ENCODE results near the gene MACROD1. TPM values are rescaled to one million over a fixed set of nuclear protein-coding genes. Genes with fewer than 3 reads are reported as not detected.

MACROD1 gene
- total and polyA plus RNA-seq, 9 of the 15 experiments (the other 6 are each of a cell fraction or from before 2014, with no cell fraction given) = 1.1 to 60.0 (median 26.4) TPM

GRCh38 chr11:64203421-64204079 is 37.6 kb upstream of the MACROD1 start:
- in situ Hi-C loops (cut with MboI) = no loop called here

GRCh38 chr11:64202992-64203391 is 37.1 kb upstream of the MACROD1 start:
- BruUV-seq (replicated peaks) = no TSS peak
- Histone ChIP-seq H3K36me3 (ENCODE audit: control insufficient read depth, insufficient read depth, low read length) (peaks cover 86% of the 10 kb centered on the region), H3K9me3 (replicated peaks; ENCODE audit: control insufficient read depth, insufficient read depth, low read depth, low read length) (no peaks in the 10 kb centered on the region), H3K9ac (ENCODE audit: insufficient read depth in 1 of 2, low read depth in 2 of 2, low read length in 2 of 2) (0 out of 4 replicates have a peak overlapping the region, but pooled peaks of 1 of the 2 experiments have one; percentile 20), H3K4me3 (no peak overlapping the region), H3K9me1 (ENCODE audit: control insufficient read depth, insufficient read depth, low read length) (no peaks in the 10 kb centered on the region), H3K4me1 (replicated peaks in 1 of 2; ENCODE audit: control insufficient read depth in 2 of 2, insufficient read depth in 2 of 2, low read length in 2 of 2) (peaks cover 24 to 45% of the 10 kb centered on the region in 2 experiments; a peak in 4 of 5 replicates), H3K27me3 (ENCODE audit: control insufficient read depth in 2 of 2, insufficient read depth in 2 of 2, low read length in 2 of 2) (no peaks in the 10 kb centered on the region), H3K27ac (ENCODE audit: extremely low read depth, low read depth, low read length) (no peak overlapping the region), H3K4me2 (ENCODE audit: insufficient read depth, low read length) (no peak overlapping the region), H3K79me2 (ENCODE audit: control insufficient read depth, insufficient read depth, low read length) (peaks cover 24% of the 10 kb centered on the region), H4K20me1 (replicated peaks; ENCODE audit: control insufficient read depth, insufficient read depth, low read length) (no peaks in the 10 kb centered on the region; the same call in 1 of the 2 replicates), H2AFZ (ENCODE audit: low read depth, low read length) (no peak overlapping the region)
- ChIA-PET CTCF (ENCODE audit: low intra/inter-chr PET ratio) (no interaction called here), POLR2A (interaction anchor here (0.7 to 8.2 kb wide), 3 partner anchors 10 to 119 kb away, joined by 3 to 68 read pairs (median 3); partner anchors contain the start of genes CATSPERZ and ESRRA)
- DNase-seq (ENCODE audit: extremely low read depth in 1 of 4, low spot score in 3 of 4) = no peak
- 88% methylated on average over 9 of the region's 9 CpGs for WGBS (ENCODE audit: insufficient coverage, low coverage, missing lambda C conversion rate)
- TF ChIP-seq ZBTB11 (CRISPR knock-in tag; IDR thresholded peaks at IDR 0.05) (no peak), ZBTB33 (CRISPR knock-in tag; IDR thresholded peaks at IDR 0.05) (peak; percentile 89)
- no peak for ATAC-seq
- in situ Hi-C loops (cut with MboI) (no loop called here), intact Hi-C loops (cut with micrococcal nuclease) (no loop called here)
- FAIRE-seq = no peak

More at GRCh38 chr11:64203421-64204079, 37.6 kb upstream of the MACROD1 start:
- Histone ChIP-seq H4K20me1 (replicated peaks; ENCODE audit: control insufficient read depth, insufficient read depth, low read length) (no peaks in the 10 kb centered on the region; the same call in 1 of the 2 replicates), H2AFZ (ENCODE audit: low read depth, low read length) (no peak overlapping the region), H3K27me3 (ENCODE audit: control insufficient read depth in 2 of 2, insufficient read depth in 2 of 2, low read length in 2 of 2) (no peaks in the 10 kb centered on the region), H3K4me2 (ENCODE audit: insufficient read depth, low read length) (no peak overlapping the region), H3K27ac (ENCODE audit: extremely low read depth, low read depth, low read length) (peak overlapping the region; percentile 20; the same call in 2 of the 3 replicates), H3K4me1 (replicated peaks in 1 of 2; ENCODE audit: control insufficient read depth in 2 of 2, insufficient read depth in 2 of 2, low read length in 2 of 2) (peaks cover 30 to 50% of the 10 kb centered on the region in 2 experiments), H3K4me3 (no peak overlapping the region), H3K79me2 (ENCODE audit: control insufficient read depth, insufficient read depth, low read length) (peaks cover 30% of the 10 kb centered on the region), H3K9me3 (replicated peaks; ENCODE audit: control insufficient read depth, insufficient read depth, low read depth, low read length) (no peaks in the 10 kb centered on the region), H3K9me1 (ENCODE audit: control insufficient read depth, insufficient read depth, low read length) (peaks cover 4% of the 10 kb centered on the region), H3K9ac (ENCODE audit: insufficient read depth in 1 of 2, low read depth in 2 of 2, low read length in 2 of 2) (peak overlapping the region in 1 of 2 experiments; percentile 74; a peak in 2 of 4 replicates), H3K36me3 (ENCODE audit: control insufficient read depth, insufficient read depth, low read length) (peaks cover 86% of the 10 kb centered on the region)
- ATAC-seq = no peak
- ChIA-PET POLR2A (interaction anchor here (0.7 to 8.2 kb wide), 2 partner anchors 99 to 119 kb away, joined by 3 to 68 read pairs; partner anchors contain the start of genes CATSPERZ and ESRRA), CTCF (ENCODE audit: low intra/inter-chr PET ratio) (interaction anchor here (0.7 to 1.8 kb wide), 4 partner anchors 66 to 163 kb away, joined by 4 to 11 read pairs (median 8); no protein-coding TSS in a partner anchor)
- no TSS peak for BruUV-seq (replicated peaks)
- intact Hi-C loops (cut with micrococcal nuclease) = loop anchor here (1.0 kb wide), 2 partner anchors 67 to 101 kb away; no protein-coding TSS in a partner anchor
- no peak for DNase-seq (ENCODE audit: extremely low read depth in 1 of 4, low spot score in 3 of 4)
- FAIRE-seq = no peak
- TF ChIP-seq NCOR1 (IDR thresholded peaks at IDR 0.05) = no peak
- peak; percentile 29; the same call in 1 of the 2 replicates for TF ChIP-seq RBFOX2 (IDR thresholded peaks at IDR 0.05; ENCODE audit: low read depth, low read length)
- WGBS (ENCODE audit: insufficient coverage, low coverage, missing lambda C conversion rate) = 91% methylated on average over 27 of the region's 27 CpGs
